ENCODE data around the gene MUSTN1. TPM values are rescaled to one million over a fixed set of nuclear protein-coding genes. Genes with fewer than 3 reads are reported as not detected.

The MUSTN1 gene
- polyA plus RNA-seq, 1 experiment, result not detected

DNA sequence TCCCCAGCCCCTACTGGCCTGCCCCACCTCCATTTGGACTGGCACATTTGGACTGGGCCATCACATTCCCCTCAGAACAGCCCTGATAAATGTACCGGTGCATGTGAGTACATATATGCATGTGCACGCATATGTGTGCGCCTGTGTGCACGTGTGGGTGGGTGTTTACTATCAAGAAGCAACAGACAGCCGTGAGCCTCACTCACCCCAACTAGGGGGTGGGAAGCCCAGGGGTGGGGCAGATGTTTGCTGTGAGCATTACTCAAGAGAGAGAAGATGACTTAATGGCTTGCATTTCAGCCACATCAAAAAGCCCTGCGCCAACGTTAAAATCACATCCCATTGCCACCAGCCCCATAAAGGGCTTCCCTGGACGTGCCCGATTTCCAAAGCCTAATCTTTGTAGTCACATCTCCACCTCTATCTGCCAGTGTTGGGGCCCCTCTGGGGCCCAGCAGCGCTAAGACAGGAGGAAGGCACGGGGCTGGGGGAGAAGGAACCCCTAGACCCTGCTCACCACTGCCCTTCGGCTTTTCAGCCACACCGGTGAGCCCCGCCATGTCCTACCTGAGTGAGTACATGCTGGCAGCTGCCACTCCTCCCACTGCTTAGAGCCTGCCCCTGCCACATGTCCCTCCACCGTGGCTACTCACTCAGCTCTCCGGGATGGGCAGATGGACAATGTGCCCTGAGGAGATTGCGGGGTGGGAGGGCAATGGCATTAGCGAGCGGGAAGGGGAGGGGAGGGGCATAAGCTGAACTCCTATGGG lies 29.4 kb downstream of the MUSTN1 start:
- no peak overlapping the region for H3K4me3 ChIP-seq (ENCODE audit: low read depth, low read length)
- DNase-seq (ENCODE audit: low read depth, low spot score), result no peak
- peaks cover 17% of the 10 kb centered on the region for H3K27me3 ChIP-seq (ENCODE audit: control insufficient read depth, insufficient read depth, low read length)
- TF ChIP-seq, protein P1, sequence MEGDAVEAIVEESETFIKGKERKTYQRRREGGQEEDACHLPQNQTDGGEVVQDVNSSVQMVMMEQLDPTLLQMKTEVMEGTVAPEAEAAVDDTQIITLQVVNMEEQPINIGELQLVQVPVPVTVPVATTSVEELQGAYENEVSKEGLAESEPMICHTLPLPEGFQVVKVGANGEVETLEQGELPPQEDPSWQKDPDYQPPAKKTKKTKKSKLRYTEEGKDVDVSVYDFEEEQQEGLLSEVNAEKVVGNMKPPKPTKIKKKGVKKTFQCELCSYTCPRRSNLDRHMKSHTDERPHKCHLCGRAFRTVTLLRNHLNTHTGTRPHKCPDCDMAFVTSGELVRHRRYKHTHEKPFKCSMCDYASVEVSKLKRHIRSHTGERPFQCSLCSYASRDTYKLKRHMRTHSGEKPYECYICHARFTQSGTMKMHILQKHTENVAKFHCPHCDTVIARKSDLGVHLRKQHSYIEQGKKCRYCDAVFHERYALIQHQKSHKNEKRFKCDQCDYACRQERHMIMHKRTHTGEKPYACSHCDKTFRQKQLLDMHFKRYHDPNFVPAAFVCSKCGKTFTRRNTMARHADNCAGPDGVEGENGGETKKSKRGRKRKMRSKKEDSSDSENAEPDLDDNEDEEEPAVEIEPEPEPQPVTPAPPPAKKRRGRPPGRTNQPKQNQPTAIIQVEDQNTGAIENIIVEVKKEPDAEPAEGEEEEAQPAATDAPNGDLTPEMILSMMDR (IDR thresholded peaks at IDR 0.05; ENCODE audit: low read depth, low read length), result no peak
- no peaks in the 10 kb centered on the region; the same call in 1 of the 2 replicates for H3K9me3 ChIP-seq (ENCODE audit: control insufficient read depth, insufficient read depth, low read length)
- POLR2A ChIA-PET, result interaction anchor here (0.7 kb wide), 1 partner anchor 13 kb away, joined by 8 read pairs; no protein-coding TSS in a partner anchor
- no peak overlapping the region for H3K27ac ChIP-seq (ENCODE audit: low read depth, low read length)
- CTCF ChIA-PET, result no interaction called here

DNA sequence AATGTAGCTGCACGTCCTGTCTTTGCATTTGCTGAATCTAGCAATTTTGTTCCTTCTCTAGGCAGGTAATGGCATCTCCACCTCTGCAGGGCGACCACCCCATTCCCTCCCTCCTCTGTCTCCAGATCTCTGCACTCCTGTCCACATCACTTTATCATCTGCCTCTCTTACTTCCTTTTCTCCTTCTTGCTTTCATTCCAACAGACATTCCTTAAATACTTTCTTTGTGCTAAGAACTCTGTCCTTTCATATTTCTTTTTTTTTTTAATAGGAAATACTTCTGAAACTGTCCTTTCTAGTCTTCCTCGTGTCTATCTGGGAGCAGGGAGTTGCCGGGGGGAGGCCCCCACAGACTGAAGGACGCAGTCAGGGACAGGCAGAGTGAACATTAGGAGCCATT lies 33.0 kb downstream of the MUSTN1 start:
- Histone ChIP-seq H3K27ac (ENCODE audit: low read depth, low read length) (no peak overlapping the region), H3K9me3 (ENCODE audit: control insufficient read depth, insufficient read depth, low read length) (no peaks in the 10 kb centered on the region; the same call in 1 of the 2 replicates), H3K27me3 (ENCODE audit: control insufficient read depth, insufficient read depth, low read length) (peaks cover 3% of the 10 kb centered on the region), H3K4me3 (ENCODE audit: low read depth, low read length) (no peak overlapping the region)
- CTCF ChIA-PET, result no interaction called here
- DNase-seq (ENCODE audit: low read depth, low spot score), result no peak
- TF ChIP-seq, protein P1 (IDR thresholded peaks at IDR 0.05; ENCODE audit: low read depth, low read length), result no peak
- POLR2A ChIA-PET, result no interaction called here

DNA sequence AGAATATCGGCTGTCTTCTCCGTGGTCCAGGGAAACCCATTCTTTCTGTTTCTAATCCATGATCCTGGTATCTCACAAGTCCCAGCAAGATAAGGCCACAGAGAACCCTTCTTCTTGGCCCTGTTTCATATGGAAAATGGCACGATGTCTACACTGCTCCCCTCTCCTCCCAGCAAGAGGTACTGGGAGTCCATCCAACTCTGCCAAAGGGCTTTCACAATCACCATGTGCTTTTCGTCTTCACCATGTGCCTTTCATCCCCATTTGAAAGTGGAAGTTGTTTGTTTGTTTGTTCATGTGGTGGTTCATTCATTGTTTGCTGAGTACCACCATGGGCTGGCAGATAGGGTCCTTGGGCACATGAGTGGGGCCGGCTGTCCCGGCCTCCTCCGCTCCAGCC lies 34.7 kb downstream of the MUSTN1 start:
- TF ChIP-seq, protein P1 (IDR thresholded peaks at IDR 0.05; ENCODE audit: low read depth, low read length), result no peak
- Histone ChIP-seq H3K4me3 (ENCODE audit: low read depth, low read length) (no peak overlapping the region), H3K9me3 (ENCODE audit: control insufficient read depth, insufficient read depth, low read length) (no peaks in the 10 kb centered on the region; the same call in 1 of the 2 replicates), H3K27me3 (ENCODE audit: control insufficient read depth, insufficient read depth, low read length) (no peaks in the 10 kb centered on the region), H3K27ac (ENCODE audit: low read depth, low read length) (no peak overlapping the region)
- POLR2A ChIA-PET, result no interaction called here
- CTCF ChIA-PET, result no interaction called here
- no peak for DNase-seq (ENCODE audit: low read depth, low spot score)

DNA sequence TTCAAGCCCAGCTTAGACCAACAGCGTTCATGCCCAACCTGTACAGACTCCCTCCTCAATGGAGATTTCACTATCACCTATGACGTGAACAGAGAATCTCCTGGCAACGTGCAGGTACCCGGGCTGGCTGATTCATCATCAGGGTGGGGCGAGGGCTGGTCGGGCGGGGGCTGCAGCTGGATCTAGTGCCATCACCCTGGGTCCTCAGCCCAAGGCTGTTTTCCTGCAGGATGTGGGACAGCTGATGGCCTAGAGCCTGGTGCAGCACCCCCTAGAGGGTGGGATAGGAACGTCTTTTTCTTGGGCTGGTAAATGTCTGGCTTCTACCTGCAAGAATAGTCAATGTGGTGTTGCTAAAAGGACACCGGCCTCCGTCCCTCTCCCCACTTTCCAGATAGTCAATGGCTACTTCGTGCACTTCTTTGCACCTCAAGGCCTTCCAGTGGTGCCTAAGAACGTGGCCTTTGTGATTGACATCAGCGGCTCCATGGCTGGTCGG lies 35.8 kb downstream of the MUSTN1 start:
- TF ChIP-seq, protein P1 (IDR thresholded peaks at IDR 0.05; ENCODE audit: low read depth, low read length), result peak; percentile 36
- POLR2A ChIA-PET, result interaction anchor here (1.0 kb wide), 1 partner anchor 28 kb away, joined by 4 read pairs; the partner anchor contains the start of gene NEK4

DNA sequence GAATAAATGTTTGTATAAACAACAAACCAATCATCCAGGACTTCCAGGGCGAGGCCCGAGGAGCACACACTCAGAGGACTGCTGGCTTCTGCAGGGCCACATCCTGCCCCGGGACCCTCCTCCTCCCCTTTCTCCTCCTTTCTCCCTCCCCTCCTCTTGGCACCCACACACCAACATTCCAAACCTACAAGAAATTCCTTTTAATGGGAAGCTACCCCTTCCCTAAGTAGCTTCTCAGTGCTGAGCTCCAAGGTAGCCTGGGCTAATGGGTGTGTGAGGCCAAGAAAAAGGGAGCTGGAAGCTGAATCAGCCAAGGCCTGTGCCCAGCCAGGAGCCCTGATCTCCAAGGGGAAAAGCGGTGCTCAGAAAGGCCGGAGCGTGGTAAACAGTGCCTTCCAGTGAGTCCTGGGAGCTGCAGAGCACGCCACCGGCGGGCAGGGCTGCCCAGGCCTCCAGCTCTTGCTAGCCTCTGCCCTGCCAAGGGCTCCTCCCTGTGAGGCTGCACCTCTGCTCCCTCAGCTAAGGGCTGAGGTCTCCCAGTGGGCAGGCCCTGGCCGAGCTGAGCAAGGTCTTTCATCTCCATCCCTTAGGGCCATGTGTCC lies 36.3 kb downstream of the MUSTN1 start:
- no peak overlapping the region for H3K27ac ChIP-seq (ENCODE audit: low read depth, low read length)
- TF ChIP-seq, protein P1 (IDR thresholded peaks at IDR 0.05; ENCODE audit: low read depth, low read length), result no peak
- ChIA-PET CTCF (no interaction called here), POLR2A (interaction anchor here (1.0 kb wide), 1 partner anchor 28 kb away, joined by 4 read pairs; the partner anchor contains the start of gene NEK4)
- DNase-seq (ENCODE audit: low read depth, low spot score), result no peak
- H3K4me3 ChIP-seq (ENCODE audit: low read depth, low read length), result no peak overlapping the region
- no peaks in the 10 kb centered on the region for H3K27me3 ChIP-seq (ENCODE audit: control insufficient read depth, insufficient read depth, low read length)
- no peaks in the 10 kb centered on the region; the same call in 1 of the 2 replicates for H3K9me3 ChIP-seq (ENCODE audit: control insufficient read depth, insufficient read depth, low read length)

More for the DNA sequence above, 35.8 kb downstream of the MUSTN1 start:
- no peak for DNase-seq (ENCODE audit: low read depth, low spot score)
- no peaks in the 10 kb centered on the region for H3K27me3 ChIP-seq (ENCODE audit: control insufficient read depth, insufficient read depth, low read length)
- H3K27ac ChIP-seq (ENCODE audit: low read depth, low read length), result no peak overlapping the region
- CTCF ChIA-PET, result no interaction called here
- H3K9me3 ChIP-seq (ENCODE audit: control insufficient read depth, insufficient read depth, low read length), result no peaks in the 10 kb centered on the region; the same call in 1 of the 2 replicates
- H3K4me3 ChIP-seq (ENCODE audit: low read depth, low read length), result no peak overlapping the region
